GM23338 (cell line): Measurements from ENCODE around the gene TSPAN12. TPM values are rescaled to one million over a fixed set of nuclear protein-coding genes. Genes with fewer than 3 reads are reported as not detected.

Experiments used
- ATAC-seq: fragments of 200-7000 bp; cut with Tn5 transposase; 3 replicates; pipeline ENCODE4 v1.9.1; 2020
- DNase-seq: peaks from one replicate; pipeline ENCODE4 v3.0.0-alpha.2; 2015; ENCODE audit warnings: low spot score
- H2AFZ ChIP-seq: fragments of 200-600 bp; sonication (generic); 2 replicates; pipeline ENCODE4 v1.8.0; 2016; ENCODE audit warnings: antibody characterized with exemption, mild to moderate bottlenecking, moderate library complexity
- H3F3A ChIP-seq: fragments of 200-600 bp; sonication (generic); replicated peaks from 2 replicates; pipeline ENCODE4 v1.8.0; 2017; ENCODE audit warnings: antibody characterized with exemption, mixed run types, low read depth
- H3K27ac ChIP-seq: fragments of 200-600 bp; sonication (generic); 2 replicates; pipeline ENCODE4 v1.6.1; 2016; ENCODE audit warnings: low read depth
- H3K27me3 ChIP-seq: fragments of 200-600 bp; sonication (generic); 2 replicates; pipeline ENCODE4 v1.8.0; 2016; ENCODE audit warnings: mild to moderate bottlenecking, mixed run types, moderate library complexity; ENCODE audit not compliant: insufficient read depth
- H3K36me3 ChIP-seq: fragments of 200-600 bp; sonication (generic); 2 replicates; pipeline ENCODE4 v1.8.0; 2016; ENCODE audit warnings: mild to moderate bottlenecking; ENCODE audit not compliant: insufficient read depth
- H3K4me1 ChIP-seq: fragments of 200-600 bp; sonication (generic); 2 replicates; pipeline ENCODE4 v1.8.0; 2016; ENCODE audit warnings: mild to moderate bottlenecking, moderate library complexity; ENCODE audit not compliant: insufficient read depth
- H3K4me2 ChIP-seq: fragments of 200-600 bp; sonication (generic); 2 replicates; pipeline ENCODE4 v1.7.1; 2017; ENCODE audit warnings: mixed run types
- H3K4me3 ChIP-seq: fragments of 200-600 bp; sonication (generic); 2 replicates; pipeline ENCODE4 v1.6.1; 2016; ENCODE audit warnings: mixed run types
- H3K79me2 ChIP-seq: fragments of 200-600 bp; sonication (generic); replicated peaks from 2 replicates; pipeline ENCODE4 v1.8.0; 2017; ENCODE audit warnings: mild to moderate bottlenecking; ENCODE audit not compliant: insufficient read depth
- H3K9me2 ChIP-seq: fragments of 200-600 bp; sonication (generic); 2 replicates; pipeline ENCODE4 v1.8.0; 2017; ENCODE audit not compliant: insufficient read depth
- H4K20me1 ChIP-seq: fragments of 200-600 bp; sonication (generic); replicated peaks from 2 replicates; pipeline ENCODE4 v1.8.0; 2017; ENCODE audit warnings: mild to moderate bottlenecking; ENCODE audit not compliant: insufficient read depth
- H3K27ac Mint-ChIP-seq: 2 replicates; pipeline ENCODE4 v1.8.0; 2020; ENCODE audit warnings: inconsistent platforms, mild to moderate bottlenecking, moderate library complexity, mixed read lengths
- H3K27me3 Mint-ChIP-seq: 3 replicates; pipeline ENCODE4 v1.8.0; 2022; ENCODE audit warnings: low read depth, mild to moderate bottlenecking, moderate library complexity, mixed read lengths, inconsistent platforms; ENCODE audit not compliant: insufficient read depth, poor library complexity
- H3K36me3 Mint-ChIP-seq: 3 replicates; pipeline ENCODE4 v1.8.0; 2021; ENCODE audit warnings: low read depth, mild to moderate bottlenecking, inconsistent platforms, moderate library complexity, mixed read lengths
- H3K4me1 Mint-ChIP-seq: 3 replicates; pipeline ENCODE4 v1.8.0; 2020; ENCODE audit warnings: mild to moderate bottlenecking, inconsistent platforms, mixed read lengths
- H3K4me3 Mint-ChIP-seq: 3 replicates; pipeline ENCODE4 v1.8.0; 2021; ENCODE audit warnings: moderate library complexity, mild to moderate bottlenecking, inconsistent platforms, mixed read lengths
- H3K9me3 Mint-ChIP-seq: 3 replicates; pipeline ENCODE4 v1.8.0; 2020; ENCODE audit warnings: moderate library complexity, mild to moderate bottlenecking, inconsistent platforms, mixed read lengths
- CREB1 ChIP-seq: fragments of 250-450 bp; sonication (Bioruptor Pico); IDR thresholded peaks from 2 replicates; pipeline ENCODE4 v1.5.0; 2020; ENCODE audit warnings: low read depth, mild to moderate bottlenecking, moderate library complexity
- EZH2 ChIP-seq: fragments of 200-600 bp; sonication (generic); IDR thresholded peaks from one replicate; pipeline ENCODE4 v1.8.0; 2017; ENCODE audit warnings: antibody characterized with exemption, mild to moderate bottlenecking, low read depth; ENCODE audit not compliant: unreplicated experiment
- EZH2phosphoT487 ChIP-seq: fragments of 200-600 bp; sonication (generic); IDR thresholded peaks from one replicate; pipeline ENCODE4 v1.8.1; 2018; ENCODE audit warnings: antibody characterized with exemption; ENCODE audit not compliant: unreplicated experiment
- JUNB ChIP-seq: IDR thresholded peaks from one replicate; pipeline ENCODE4 v1.6.1; 2016; ENCODE audit warnings: antibody characterized with exemption; ENCODE audit not compliant: unreplicated experiment
- NANOG ChIP-seq: IDR thresholded peaks from 2 replicates; pipeline ENCODE4 v1.6.1; 2016; ENCODE audit warnings: antibody characterized with exemption, borderline replicate concordance
- POLR2AphosphoS5 ChIP-seq: IDR thresholded peaks from 2 replicates; pipeline ENCODE4 v1.6.1; 2016; ENCODE audit warnings: antibody characterized with exemption, low read depth
- STAT1 ChIP-seq: IDR thresholded peaks from one replicate; pipeline ENCODE4 v1.6.1; 2016; ENCODE audit warnings: antibody characterized with exemption; ENCODE audit not compliant: unreplicated experiment
- ZNF114 ChIP-seq: fragments of 250-450 bp; sonication (Bioruptor Pico); IDR thresholded peaks from 2 replicates; pipeline ENCODE4 v1.5.0; 2020; ENCODE audit warnings: mild to moderate bottlenecking, moderate library complexity
- ZNF331 ChIP-seq: fragments of 250-450 bp; sonication (Bioruptor Pico); IDR thresholded peaks from 2 replicates; pipeline ENCODE4 v1.5.0; 2020; ENCODE audit warnings: low read depth, mild to moderate bottlenecking, moderate library complexity
- polyA plus RNA-seq: library from polyadenylated mRNA; unstranded; fragments of >200 nt; fragmentation: Nextera tagmentation; extraction: Ambion mirVana; gene quantifications from 2 replicates; pipeline ENCODE4 v1.2.1, GENCODE V29; 2016
- total RNA-seq: library from RNA; depleted of rRNA; stranded (reverse); fragments of >200 nt; shearing (Covaris generic); gene quantifications from 2 replicates; pipeline ENCODE4 v1.2.3, GENCODE V29; 2014
- TF ChIP-seq, protein P1 (sequence below), 2 experiments: fragments of 200-600 bp in 1 of 2; sonication (generic) in 1 of 2; conservative IDR thresholded peaks; 2 replicates each; pipeline versions ENCODE4 v1.5.1 to v1.6.1; 2016 to 2017; ENCODE audit warnings: antibody characterized with exemption in 2 of 2, low read depth in 2 of 2, mild to moderate bottlenecking in 2 of 2, moderate library complexity in 1 of 2
- TF ChIP-seq, protein P2 (sequence below): IDR thresholded peaks from one replicate; pipeline ENCODE4 v1.6.1; 2018; ENCODE audit warnings: antibody characterized with exemption; ENCODE audit not compliant: unreplicated experiment
- TF ChIP-seq, protein P3 (sequence below): fragments of 250-450 bp; sonication (Bioruptor Pico); IDR thresholded peaks from 2 replicates; pipeline ENCODE4 v1.5.0; 2020; ENCODE audit warnings: mild to moderate bottlenecking, moderate library complexity

TSPAN12 gene
- total and polyA plus RNA-seq, 2 experiments from 2014 or later = 9.7 to 11.7 TPM

DNA sequence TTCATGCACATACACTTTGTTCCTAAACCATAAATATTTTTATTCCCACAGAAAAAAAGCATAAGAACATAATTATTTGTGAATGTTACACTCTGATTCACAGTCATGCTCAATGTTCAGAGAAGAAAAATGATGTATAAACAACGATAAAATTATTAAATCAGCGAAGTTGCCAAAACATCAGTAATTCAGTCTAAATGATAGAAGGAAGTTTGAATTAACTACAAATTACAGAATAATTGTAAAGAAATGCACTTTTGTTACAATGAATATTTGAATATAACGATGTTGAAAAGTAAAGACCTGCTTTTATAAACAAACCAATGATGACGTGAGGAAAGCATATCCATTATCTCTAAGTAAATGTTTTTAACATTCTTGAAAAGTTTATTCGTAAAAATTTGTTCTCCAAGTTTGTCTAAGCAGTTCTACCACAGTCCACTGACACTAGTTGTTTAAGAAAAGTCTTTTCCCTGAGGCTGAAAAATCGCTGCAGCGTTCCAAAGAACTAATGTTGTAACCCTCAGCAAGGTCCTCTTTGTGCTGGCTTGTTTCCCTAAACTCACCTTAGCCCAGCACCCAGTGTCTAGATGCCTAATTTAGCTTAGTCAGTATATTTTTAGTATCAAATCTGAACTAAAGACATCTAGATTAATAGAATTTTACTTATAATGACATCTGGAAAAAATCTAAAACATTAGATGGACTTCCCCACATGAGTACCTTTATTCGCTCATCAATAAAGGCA lies 30.4 kb downstream of the TSPAN12 start:
- H3K4me1 Mint-ChIP-seq = peaks cover 18% of the 10 kb centered on the region
- no peaks in the 10 kb centered on the region for H3K27me3 ChIP-seq
- no peak overlapping the region for H3K4me3 ChIP-seq
- H2AFZ ChIP-seq = no peak overlapping the region
- no peak overlapping the region for H3K27ac ChIP-seq
- H3K79me2 ChIP-seq = no peaks in the 10 kb centered on the region
- no peak overlapping the region for H3K27ac Mint-ChIP-seq
- H3K36me3 Mint-ChIP-seq = peaks cover 19% of the 10 kb centered on the region
- ATAC-seq (no peak), DNase-seq (no peak)
- H3K9me3 Mint-ChIP-seq = peaks cover 8% of the 10 kb centered on the region; the same call in 2 of the 3 replicates
- H3K4me1 ChIP-seq = peaks cover 22% of the 10 kb centered on the region
- H3K4me2 ChIP-seq = no peak overlapping the region
- H3F3A ChIP-seq = no peaks in the 10 kb centered on the region
- H3K4me3 Mint-ChIP-seq = no peak overlapping the region
- H3K9me2 ChIP-seq = no peaks in the 10 kb centered on the region
- no peaks in the 10 kb centered on the region for H3K36me3 ChIP-seq
- TF ChIP-seq POLR2AphosphoS5 = no peak
- TF ChIP-seq CREB1 (CRISPR knock-in tag) = no peak
- TF ChIP-seq EZH2 = no peak
- TF ChIP-seq EZH2phosphoT487 = no peak
- TF ChIP-seq NANOG = no peak
- TF ChIP-seq, protein P1, sequence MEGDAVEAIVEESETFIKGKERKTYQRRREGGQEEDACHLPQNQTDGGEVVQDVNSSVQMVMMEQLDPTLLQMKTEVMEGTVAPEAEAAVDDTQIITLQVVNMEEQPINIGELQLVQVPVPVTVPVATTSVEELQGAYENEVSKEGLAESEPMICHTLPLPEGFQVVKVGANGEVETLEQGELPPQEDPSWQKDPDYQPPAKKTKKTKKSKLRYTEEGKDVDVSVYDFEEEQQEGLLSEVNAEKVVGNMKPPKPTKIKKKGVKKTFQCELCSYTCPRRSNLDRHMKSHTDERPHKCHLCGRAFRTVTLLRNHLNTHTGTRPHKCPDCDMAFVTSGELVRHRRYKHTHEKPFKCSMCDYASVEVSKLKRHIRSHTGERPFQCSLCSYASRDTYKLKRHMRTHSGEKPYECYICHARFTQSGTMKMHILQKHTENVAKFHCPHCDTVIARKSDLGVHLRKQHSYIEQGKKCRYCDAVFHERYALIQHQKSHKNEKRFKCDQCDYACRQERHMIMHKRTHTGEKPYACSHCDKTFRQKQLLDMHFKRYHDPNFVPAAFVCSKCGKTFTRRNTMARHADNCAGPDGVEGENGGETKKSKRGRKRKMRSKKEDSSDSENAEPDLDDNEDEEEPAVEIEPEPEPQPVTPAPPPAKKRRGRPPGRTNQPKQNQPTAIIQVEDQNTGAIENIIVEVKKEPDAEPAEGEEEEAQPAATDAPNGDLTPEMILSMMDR (conservative IDR thresholded peaks at IDR 0.05; ENCODE audit: low read depth in 2 of 2) = no peak
- TF ChIP-seq ZNF331 (CRISPR knock-in tag) = no peak
- TF ChIP-seq, protein P2, sequence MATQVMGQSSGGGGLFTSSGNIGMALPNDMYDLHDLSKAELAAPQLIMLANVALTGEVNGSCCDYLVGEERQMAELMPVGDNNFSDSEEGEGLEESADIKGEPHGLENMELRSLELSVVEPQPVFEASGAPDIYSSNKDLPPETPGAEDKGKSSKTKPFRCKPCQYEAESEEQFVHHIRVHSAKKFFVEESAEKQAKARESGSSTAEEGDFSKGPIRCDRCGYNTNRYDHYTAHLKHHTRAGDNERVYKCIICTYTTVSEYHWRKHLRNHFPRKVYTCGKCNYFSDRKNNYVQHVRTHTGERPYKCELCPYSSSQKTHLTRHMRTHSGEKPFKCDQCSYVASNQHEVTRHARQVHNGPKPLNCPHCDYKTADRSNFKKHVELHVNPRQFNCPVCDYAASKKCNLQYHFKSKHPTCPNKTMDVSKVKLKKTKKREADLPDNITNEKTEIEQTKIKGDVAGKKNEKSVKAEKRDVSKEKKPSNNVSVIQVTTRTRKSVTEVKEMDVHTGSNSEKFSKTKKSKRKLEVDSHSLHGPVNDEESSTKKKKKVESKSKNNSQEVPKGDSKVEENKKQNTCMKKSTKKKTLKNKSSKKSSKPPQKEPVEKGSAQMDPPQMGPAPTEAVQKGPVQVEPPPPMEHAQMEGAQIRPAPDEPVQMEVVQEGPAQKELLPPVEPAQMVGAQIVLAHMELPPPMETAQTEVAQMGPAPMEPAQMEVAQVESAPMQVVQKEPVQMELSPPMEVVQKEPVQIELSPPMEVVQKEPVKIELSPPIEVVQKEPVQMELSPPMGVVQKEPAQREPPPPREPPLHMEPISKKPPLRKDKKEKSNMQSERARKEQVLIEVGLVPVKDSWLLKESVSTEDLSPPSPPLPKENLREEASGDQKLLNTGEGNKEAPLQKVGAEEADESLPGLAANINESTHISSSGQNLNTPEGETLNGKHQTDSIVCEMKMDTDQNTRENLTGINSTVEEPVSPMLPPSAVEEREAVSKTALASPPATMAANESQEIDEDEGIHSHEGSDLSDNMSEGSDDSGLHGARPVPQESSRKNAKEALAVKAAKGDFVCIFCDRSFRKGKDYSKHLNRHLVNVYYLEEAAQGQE = no peak
- TF ChIP-seq JUNB = no peak
- no peak for TF ChIP-seq STAT1
- TF ChIP-seq ZNF114 (CRISPR knock-in tag) = no peak
- TF ChIP-seq, protein P3, sequence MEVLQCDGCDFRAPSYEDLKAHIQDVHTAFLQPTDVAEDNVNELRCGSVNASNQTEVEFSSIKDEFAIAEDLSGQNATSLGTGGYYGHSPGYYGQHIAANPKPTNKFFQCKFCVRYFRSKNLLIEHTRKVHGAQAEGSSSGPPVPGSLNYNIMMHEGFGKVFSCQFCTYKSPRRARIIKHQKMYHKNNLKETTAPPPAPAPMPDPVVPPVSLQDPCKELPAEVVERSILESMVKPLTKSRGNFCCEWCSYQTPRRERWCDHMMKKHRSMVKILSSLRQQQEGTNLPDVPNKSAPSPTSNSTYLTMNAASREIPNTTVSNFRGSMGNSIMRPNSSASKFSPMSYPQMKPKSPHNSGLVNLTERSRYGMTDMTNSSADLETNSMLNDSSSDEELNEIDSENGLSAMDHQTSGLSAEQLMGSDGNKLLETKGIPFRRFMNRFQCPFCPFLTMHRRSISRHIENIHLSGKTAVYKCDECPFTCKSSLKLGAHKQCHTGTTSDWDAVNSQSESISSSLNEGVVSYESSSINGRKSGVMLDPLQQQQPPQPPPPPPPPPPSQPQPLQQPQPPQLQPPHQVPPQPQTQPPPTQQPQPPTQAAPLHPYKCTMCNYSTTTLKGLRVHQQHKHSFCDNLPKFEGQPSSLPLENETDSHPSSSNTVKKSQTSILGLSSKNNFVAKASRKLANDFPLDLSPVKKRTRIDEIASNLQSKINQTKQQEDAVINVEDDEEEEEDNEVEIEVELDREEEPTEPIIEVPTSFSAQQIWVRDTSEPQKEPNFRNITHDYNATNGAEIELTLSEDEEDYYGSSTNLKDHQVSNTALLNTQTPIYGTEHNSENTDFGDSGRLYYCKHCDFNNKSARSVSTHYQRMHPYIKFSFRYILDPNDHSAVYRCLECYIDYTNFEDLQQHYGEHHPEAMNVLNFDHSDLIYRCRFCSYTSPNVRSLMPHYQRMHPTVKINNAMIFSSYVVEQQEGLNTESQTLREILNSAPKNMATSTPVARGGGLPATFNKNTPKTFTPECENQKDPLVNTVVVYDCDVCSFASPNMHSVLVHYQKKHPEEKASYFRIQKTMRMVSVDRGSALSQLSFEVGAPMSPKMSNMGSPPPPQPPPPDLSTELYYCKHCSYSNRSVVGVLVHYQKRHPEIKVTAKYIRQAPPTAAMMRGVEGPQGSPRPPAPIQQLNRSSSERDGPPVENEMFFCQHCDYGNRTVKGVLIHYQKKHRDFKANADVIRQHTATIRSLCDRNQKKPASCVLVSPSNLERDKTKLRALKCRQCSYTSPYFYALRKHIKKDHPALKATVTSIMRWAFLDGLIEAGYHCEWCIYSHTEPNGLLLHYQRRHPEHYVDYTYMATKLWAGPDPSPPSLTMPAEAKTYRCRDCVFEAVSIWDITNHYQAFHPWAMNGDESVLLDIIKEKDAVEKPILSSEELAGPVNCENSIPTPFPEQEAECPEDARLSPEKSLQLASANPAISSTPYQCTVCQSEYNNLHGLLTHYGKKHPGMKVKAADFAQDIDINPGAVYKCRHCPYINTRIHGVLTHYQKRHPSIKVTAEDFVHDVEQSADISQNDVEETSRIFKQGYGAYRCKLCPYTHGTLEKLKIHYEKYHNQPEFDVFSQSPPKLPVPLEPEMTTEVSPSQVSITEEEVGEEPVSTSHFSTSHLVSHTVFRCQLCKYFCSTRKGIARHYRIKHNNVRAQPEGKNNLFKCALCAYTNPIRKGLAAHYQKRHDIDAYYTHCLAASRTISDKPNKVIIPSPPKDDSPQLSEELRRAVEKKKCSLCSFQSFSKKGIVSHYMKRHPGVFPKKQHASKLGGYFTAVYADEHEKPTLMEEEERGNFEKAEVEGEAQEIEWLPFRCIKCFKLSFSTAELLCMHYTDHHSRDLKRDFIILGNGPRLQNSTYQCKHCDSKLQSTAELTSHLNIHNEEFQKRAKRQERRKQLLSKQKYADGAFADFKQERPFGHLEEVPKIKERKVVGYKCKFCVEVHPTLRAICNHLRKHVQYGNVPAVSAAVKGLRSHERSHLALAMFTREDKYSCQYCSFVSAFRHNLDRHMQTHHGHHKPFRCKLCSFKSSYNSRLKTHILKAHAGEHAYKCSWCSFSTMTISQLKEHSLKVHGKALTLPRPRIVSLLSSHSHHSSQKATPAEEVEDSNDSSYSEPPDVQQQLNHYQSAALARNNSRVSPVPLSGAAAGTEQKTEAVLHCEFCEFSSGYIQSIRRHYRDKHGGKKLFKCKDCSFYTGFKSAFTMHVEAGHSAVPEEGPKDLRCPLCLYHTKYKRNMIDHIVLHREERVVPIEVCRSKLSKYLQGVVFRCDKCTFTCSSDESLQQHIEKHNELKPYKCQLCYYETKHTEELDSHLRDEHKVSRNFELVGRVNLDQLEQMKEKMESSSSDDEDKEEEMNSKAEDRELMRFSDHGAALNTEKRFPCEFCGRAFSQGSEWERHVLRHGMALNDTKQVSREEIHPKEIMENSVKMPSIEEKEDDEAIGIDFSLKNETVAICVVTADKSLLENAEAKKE (CRISPR knock-in tag) = no peak
- no peaks in the 10 kb centered on the region for H3K27me3 Mint-ChIP-seq
- H4K20me1 ChIP-seq = no peaks in the 10 kb centered on the region
